A549 (cell line): Measurements from ENCODE around the gene SLC24A4. TPM values are rescaled to one million over a fixed set of nuclear protein-coding genes. Genes with fewer than 3 reads are reported as not detected.
A peak's percentile ranks its signal among the peaks of the same experiment; 100 is the strongest.

Experiments used
- ATAC-seq, 2 experiments: fragments of 200-7000 bp in 1 of 2; fragments of >200 bp in 1 of 2; cut with Nextera tagmentation in 1 of 2; cut with Tn5 transposase in 1 of 2; 3 replicates each; pipeline versions ENCODE4 v1.8.0 to v1.9.1; 2018 to 2020; ENCODE audit warnings: mild to moderate bottlenecking in 1 of 2, moderate library complexity in 1 of 2
- CTCF ChIA-PET: fragments of 300-600 bp; sonication (Branson Sonifier 250); formaldehyde crosslinking; extraction: SDS; loops from one replicate; lab custom pipeline; 2021; ENCODE audit warnings: antibody characterized with exemption, inconsistent platforms; lab: Yijun Ruan, JAX
- POLR2A ChIA-PET: fragments of 350-600 bp; formaldehyde crosslinking; extraction: SDS; loops from one replicate; lab custom pipeline; 2021; ENCODE audit warnings: antibody characterized with exemption, inconsistent platforms; lab: Yijun Ruan, JAX
- DNase-seq, 2 experiments: peaks; one replicate each; pipeline versions ENCODE4 v3.0.0 to v3.0.0-alpha.2; 2011 to 2016; ENCODE audit warnings: low read depth in 1 of 2, low spot score in 1 of 2
- FAIRE-seq: peaks from 2 replicates; lab custom pipeline; 2011; peaks lifted over from hg19 to GRCh38; lab: Jason Lieb, UNC
- H3K27ac ChIP-seq, 2 experiments: fragments of >200 bp; sonication (Bioruptor Twin); formaldehyde crosslinking; 3 replicates each; pipeline ENCODE4 v1.5.1; 2016 to 2017
- H3K4me1 ChIP-seq: fragments of >200 bp; sonication (Bioruptor Twin); formaldehyde crosslinking; 3 replicates; pipeline ENCODE4 v1.6.1; 2016
- H3K4me2 ChIP-seq: fragments of >200 bp; sonication (Bioruptor Twin); formaldehyde crosslinking; 3 replicates; pipeline ENCODE4 v1.6.1; 2016
- H3K4me3 ChIP-seq: fragments of >200 bp; sonication (Bioruptor Twin); formaldehyde crosslinking; 3 replicates; pipeline ENCODE4 v1.5.1; 2016
- H3K9me3 ChIP-seq: fragments of >200 bp; sonication (Bioruptor Twin); formaldehyde crosslinking; 3 replicates; pipeline ENCODE4 v1.6.1; 2016
- CBX2 ChIP-seq: fragments of 200-600 bp; sonication (generic); IDR thresholded peaks from 2 replicates; pipeline ENCODE4 v1.6.1; 2016; ENCODE audit warnings: low read depth, mild to moderate bottlenecking, borderline replicate concordance
- CBX8 ChIP-seq: fragments of 200-600 bp; sonication (generic); IDR thresholded peaks from 2 replicates; pipeline ENCODE4 v1.6.1; 2016
- CEBPB ChIP-seq, 2 experiments: fragments of >200 bp in 1 of 2; sonication (Bioruptor Twin) in 1 of 2; formaldehyde crosslinking in 1 of 2; IDR thresholded peaks; 2 replicates each; pipeline ENCODE4 v1.6.1; 2012 to 2016
- CHD4 ChIP-seq: fragments of 200-600 bp; sonication (generic); IDR thresholded peaks from 2 replicates; pipeline ENCODE4 v1.6.1; 2016; ENCODE audit warnings: antibody characterized with exemption, mild to moderate bottlenecking, borderline replicate concordance
- EP300 ChIP-seq, 2 experiments: fragments of >200 bp; sonication (Bioruptor Twin); formaldehyde crosslinking; IDR thresholded peaks; 2 replicates in 1 of 2; 3 replicates in 1 of 2; pipeline ENCODE4 v1.6.1; 2016 to 2017
- FOSL2 ChIP-seq, 2 experiments: fragments of 450-650 bp in 1 of 2; fragments of >200 bp in 1 of 2; sonication (Bioruptor Twin) in 1 of 2; formaldehyde crosslinking; IDR thresholded peaks; 2 replicates each; pipeline versions ENCODE4 v1.5.0 to v1.6.1; 2016 to 2020; ENCODE audit warnings: mild to moderate bottlenecking in 1 of 2, moderate library complexity in 1 of 2
- FOXS1 ChIP-seq: fragments of 250-450 bp; sonication (Bioruptor Pico); IDR thresholded peaks from 2 replicates; pipeline ENCODE4 v1.5.0; 2020; ENCODE audit warnings: mild to moderate bottlenecking, moderate library complexity
- JUN ChIP-seq, 2 experiments: fragments of >200 bp; sonication (Bioruptor Twin); formaldehyde crosslinking; IDR thresholded peaks; 2 replicates in 1 of 2; 3 replicates in 1 of 2; pipeline ENCODE4 v1.6.1; 2016 to 2017
- KDM5A ChIP-seq: fragments of 200-600 bp; sonication (generic); IDR thresholded peaks from 2 replicates; pipeline ENCODE4 v1.6.1; 2016; ENCODE audit warnings: antibody characterized with exemption, mild to moderate bottlenecking
- MAFK ChIP-seq: fragments of 450-650 bp; IDR thresholded peaks from 2 replicates; pipeline ENCODE4 v1.6.1; 2014; ENCODE audit not compliant: partially characterized antibody
- MAZ ChIP-seq: fragments of 150-350 bp; IDR thresholded peaks from 2 replicates; pipeline ENCODE4 v1.6.1; 2014; ENCODE audit warnings: antibody characterized with exemption, low read depth, low read length, borderline replicate concordance
- NPAS2 ChIP-seq: fragments of 250-450 bp; sonication (Bioruptor Pico); IDR thresholded peaks from 2 replicates; pipeline ENCODE4 v1.8.0; 2022; ENCODE audit warnings: mild to moderate bottlenecking, moderate library complexity, borderline replicate concordance
- NR3C1 ChIP-seq: fragments of >200 bp; sonication (Bioruptor Twin); formaldehyde crosslinking; IDR thresholded peaks from 3 replicates; pipeline ENCODE4 v1.6.1; 2017
- PHF8 ChIP-seq: fragments of 200-600 bp; sonication (generic); IDR thresholded peaks from 2 replicates; pipeline ENCODE4 v1.6.1; 2016; ENCODE audit warnings: low read depth, mild to moderate bottlenecking, antibody characterized with exemption, moderate library complexity, borderline replicate concordance
- RAD21 ChIP-seq, 2 experiments: fragments of >200 bp in 1 of 2; sonication (Bioruptor Twin) in 1 of 2; formaldehyde crosslinking in 1 of 2; IDR thresholded peaks in 1 of 2; conservative IDR thresholded peaks in 1 of 2; 2 replicates in 1 of 2; 3 replicates in 1 of 2; pipeline ENCODE4 v1.6.1; 2012 to 2018; ENCODE audit warnings: inconsistent platforms in 1 of 2
- TFCP2L1 ChIP-seq: fragments of 250-450 bp; sonication (Bioruptor Pico); IDR thresholded peaks from 2 replicates; pipeline ENCODE4 v1.5.0; 2021; ENCODE audit warnings: mild to moderate bottlenecking
- TP53 ChIP-seq: fragments of 250-450 bp; sonication (Bioruptor Pico); IDR thresholded peaks from 2 replicates; pipeline ENCODE4 v1.5.0; 2021; ENCODE audit warnings: mild to moderate bottlenecking, moderate library complexity
- ZSCAN20 ChIP-seq: fragments of 250-450 bp; sonication (Bioruptor Pico); IDR thresholded peaks from 2 replicates; pipeline ENCODE4 v1.8.0; 2022; ENCODE audit warnings: mild to moderate bottlenecking, moderate library complexity
- WGBS: methylation state at CpG from one replicate; pipeline ENCODE4 v1.1.6; 2017; ENCODE audit errors: missing lambda C conversion rate; 5-methylcytosine and 5-hydroxymethylcytosine counted together
- polyA plus RNA-seq, 4 experiments: library from polyadenylated mRNA; depleted of rRNA in 3 of 4; stranded (reverse); fragments of >200 nt; fragmentation: RNase III in 1 of 4; extraction: RNeasy Plus Mini Kit Qiagen cat#74134 plus additional on column Dnase treatment in 1 of 4; gene quantifications; 2 replicates in 3 of 4; 3 replicates in 1 of 4; pipeline ENCODE4 v1.2.3, GENCODE V29; 2011 to 2017
- TF ChIP-seq, protein P1 (sequence below): fragments of >200 bp; sonication (Bioruptor Twin); formaldehyde crosslinking; IDR thresholded peaks from 3 replicates; pipeline ENCODE4 v1.5.1; 2016
- TF ChIP-seq, protein P2 (sequence below): fragments of 250-450 bp; sonication (Bioruptor Pico); IDR thresholded peaks from 2 replicates; pipeline ENCODE4 v1.5.0; 2021; ENCODE audit warnings: mild to moderate bottlenecking, moderate library complexity, borderline replicate concordance
- TF ChIP-seq, protein P3 (sequence below): IDR thresholded peaks from 2 replicates; pipeline ENCODE4 v1.6.1; 2012
- TF ChIP-seq, protein P4 (sequence below): fragments of 150-350 bp; IDR thresholded peaks from 2 replicates; pipeline ENCODE4 v1.6.1; 2014; ENCODE audit warnings: low read depth, mild to moderate bottlenecking, low read length

SLC24A4 gene
- polyA plus RNA-seq, 2 of the 4 experiments (the other 2 are of a cell fraction) = 0.05 to 0.19 TPM

DNA sequence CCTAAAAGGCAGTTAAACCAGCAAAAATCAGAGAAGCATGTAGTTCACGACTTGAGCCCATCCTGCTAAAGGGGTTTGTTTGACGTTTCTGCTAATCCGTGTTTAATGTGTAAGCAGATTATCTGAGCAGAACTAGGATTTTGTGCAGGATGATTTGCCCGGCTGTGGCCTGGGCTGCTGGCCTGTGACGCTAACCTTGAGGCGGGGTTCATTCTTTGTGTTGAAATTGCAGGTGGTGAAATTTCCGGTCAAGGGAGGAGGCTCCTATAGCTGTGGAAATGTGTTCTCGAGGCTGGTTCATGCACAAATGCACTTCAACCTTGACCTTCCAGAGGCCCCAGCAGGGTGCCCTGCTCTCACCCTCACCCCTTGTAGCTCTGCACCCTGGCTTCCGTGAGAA, 63.7 kb downstream of the SLC24A4 start:
- WGBS = 58% methylated on average over 8 of the region's 9 CpGs
- Histone ChIP-seq H3K9me3 (no peaks in the 10 kb centered on the region), H3K4me2 (no peak overlapping the region), H3K4me1 (no peaks in the 10 kb centered on the region), H3K27ac (no peak overlapping the region), H3K4me3 (no peak overlapping the region)
- POLR2A ChIA-PET = no interaction called here
- FAIRE-seq (no peak), DNase-seq (no peak), ATAC-seq (no peak)
- TF ChIP-seq KDM5A (no peak), FOXS1 (no peak), RAD21 (conservative IDR thresholded peaks at IDR 0.05 in 1 of 2, IDR thresholded peaks at IDR 0.05 in 1 of 2) (no peak), CHD4 (no peak), NR3C1 (no peak), NPAS2 (no peak), CEBPB (IDR thresholded peaks at IDR 0.05) (no peak), ZSCAN20 (CRISPR knock-in tag) (no peak)
- CTCF ChIA-PET = no interaction called here

DNA sequence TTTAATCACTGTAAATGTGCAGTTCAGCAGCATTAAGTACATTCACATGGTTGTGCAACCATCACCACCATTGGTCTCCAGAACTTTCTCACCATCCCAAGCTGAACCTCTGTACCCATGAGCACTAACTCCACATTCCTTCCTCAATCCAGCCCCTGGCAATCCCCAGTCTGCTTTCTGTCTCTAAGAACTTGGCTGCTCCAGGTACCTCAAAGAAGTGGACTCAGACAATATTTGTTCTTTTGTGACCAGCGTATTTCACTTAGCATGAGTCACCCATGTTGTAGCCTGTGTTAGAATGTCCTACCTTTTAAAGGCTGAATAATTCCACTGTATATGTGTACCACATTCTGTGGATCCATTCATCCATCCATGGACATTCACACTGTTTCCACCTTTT, 64.6 kb downstream of the SLC24A4 start:
- no peak for FAIRE-seq
- H3K4me1 ChIP-seq = no peaks in the 10 kb centered on the region
- no peaks in the 10 kb centered on the region for H3K9me3 ChIP-seq
- 75% methylated on average over 1 of the region's 1 CpG for WGBS
- TF ChIP-seq FOSL2 (IDR thresholded peaks at IDR 0.05) = no peak
- peak; percentile 30; the same call in 1 of the 2 replicates for TF ChIP-seq FOSL2 (CRISPR knock-in tag; IDR thresholded peaks at IDR 0.05)
- no peak for TF ChIP-seq JUN (IDR thresholded peaks at IDR 0.05)
- TF ChIP-seq, all 56 proteins: peak for 1
- no peak overlapping the region for H3K27ac ChIP-seq
- no peak overlapping the region for H3K4me2 ChIP-seq
- no peak overlapping the region for H3K4me3 ChIP-seq
- DNase-seq (no peak), ATAC-seq (no peak)
- POLR2A ChIA-PET = no interaction called here
- CTCF ChIA-PET = no interaction called here

DNA sequence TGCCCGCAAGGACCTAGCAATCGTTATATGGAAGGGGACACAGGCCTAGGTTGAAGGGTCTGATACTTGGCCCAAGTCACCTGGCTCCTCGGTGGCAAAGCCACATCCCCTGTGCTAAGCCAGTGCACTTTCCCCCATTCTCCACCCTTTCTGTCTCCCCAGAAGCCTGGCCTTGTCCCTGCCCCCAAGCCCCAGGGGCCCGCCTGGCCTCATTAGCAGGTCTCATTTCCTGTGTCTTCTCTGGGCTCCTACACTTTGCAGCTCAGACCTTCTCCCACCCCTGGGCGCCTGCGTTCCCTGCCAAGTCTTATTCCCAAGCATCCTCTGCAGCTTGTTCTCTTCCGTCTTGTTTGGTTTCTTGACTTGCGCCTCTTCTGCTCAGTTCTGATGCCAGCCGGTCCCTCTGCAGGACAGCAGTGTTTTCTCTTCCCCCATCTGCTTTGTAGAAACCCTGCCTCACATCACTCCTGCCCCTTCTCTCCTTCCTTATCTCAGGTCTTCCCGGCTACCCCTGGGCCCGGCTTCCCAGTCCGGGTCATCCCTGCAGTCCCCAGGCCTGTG, 66.7 kb downstream of the SLC24A4 start:
- Histone ChIP-seq H3K4me1 (no peaks in the 10 kb centered on the region), H3K4me3 (no peak overlapping the region), H3K9me3 (no peaks in the 10 kb centered on the region), H3K27ac (no peak overlapping the region), H3K4me2 (no peak overlapping the region)
- POLR2A ChIA-PET = no interaction called here
- ATAC-seq (no peak), FAIRE-seq (no peak), DNase-seq (no peak)
- CTCF ChIA-PET = interaction anchor here (1.3 kb wide), 1 partner anchor 12 kb away, joined by 3 read pairs; no protein-coding TSS in a partner anchor
- no peak for TF ChIP-seq CHD4
- no peak for TF ChIP-seq TP53 (CRISPR knock-in tag)
- no peak for TF ChIP-seq MAFK
- WGBS = 70% methylated on average over 12 of the region's 12 CpGs

DNA sequence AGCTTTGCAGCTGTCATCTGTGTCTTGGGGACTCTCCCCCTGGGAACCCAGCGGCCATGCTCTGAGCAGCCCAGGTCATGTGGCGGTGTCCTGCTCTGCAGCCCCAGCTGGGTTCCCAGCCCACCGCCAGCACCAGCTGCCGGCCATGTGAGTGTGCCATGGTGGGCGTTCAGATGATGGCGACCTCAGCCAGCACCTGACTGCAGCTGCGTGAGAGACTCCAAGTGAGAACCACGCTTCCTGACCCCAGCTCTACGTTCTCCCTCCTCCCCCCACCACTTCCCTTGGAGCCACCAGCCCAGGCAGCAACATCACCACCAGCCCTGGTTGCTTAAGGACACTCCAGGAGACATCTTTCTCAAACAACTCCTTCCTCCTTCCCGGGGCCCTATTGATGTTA, 68.8 kb downstream of the SLC24A4 start:
- peaks cover 1% of the 10 kb centered on the region; the same call in 2 of the 3 replicates for H3K4me1 ChIP-seq
- no peaks in the 10 kb centered on the region for H3K9me3 ChIP-seq
- H3K4me2 ChIP-seq = no peak overlapping the region
- no peak for DNase-seq
- no peak overlapping the region for H3K27ac ChIP-seq
- POLR2A ChIA-PET = no interaction called here
- no peak for TF ChIP-seq PHF8
- no peak for TF ChIP-seq TFCP2L1 (CRISPR knock-in tag)
- TF ChIP-seq, protein P1, sequence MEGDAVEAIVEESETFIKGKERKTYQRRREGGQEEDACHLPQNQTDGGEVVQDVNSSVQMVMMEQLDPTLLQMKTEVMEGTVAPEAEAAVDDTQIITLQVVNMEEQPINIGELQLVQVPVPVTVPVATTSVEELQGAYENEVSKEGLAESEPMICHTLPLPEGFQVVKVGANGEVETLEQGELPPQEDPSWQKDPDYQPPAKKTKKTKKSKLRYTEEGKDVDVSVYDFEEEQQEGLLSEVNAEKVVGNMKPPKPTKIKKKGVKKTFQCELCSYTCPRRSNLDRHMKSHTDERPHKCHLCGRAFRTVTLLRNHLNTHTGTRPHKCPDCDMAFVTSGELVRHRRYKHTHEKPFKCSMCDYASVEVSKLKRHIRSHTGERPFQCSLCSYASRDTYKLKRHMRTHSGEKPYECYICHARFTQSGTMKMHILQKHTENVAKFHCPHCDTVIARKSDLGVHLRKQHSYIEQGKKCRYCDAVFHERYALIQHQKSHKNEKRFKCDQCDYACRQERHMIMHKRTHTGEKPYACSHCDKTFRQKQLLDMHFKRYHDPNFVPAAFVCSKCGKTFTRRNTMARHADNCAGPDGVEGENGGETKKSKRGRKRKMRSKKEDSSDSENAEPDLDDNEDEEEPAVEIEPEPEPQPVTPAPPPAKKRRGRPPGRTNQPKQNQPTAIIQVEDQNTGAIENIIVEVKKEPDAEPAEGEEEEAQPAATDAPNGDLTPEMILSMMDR = no peak
- TF ChIP-seq CBX2 = no peak
- TF ChIP-seq CBX8 = no peak
- no peak for TF ChIP-seq EP300 (IDR thresholded peaks at IDR 0.05)
- TF ChIP-seq MAZ = no peak
- TF ChIP-seq, protein P2, sequence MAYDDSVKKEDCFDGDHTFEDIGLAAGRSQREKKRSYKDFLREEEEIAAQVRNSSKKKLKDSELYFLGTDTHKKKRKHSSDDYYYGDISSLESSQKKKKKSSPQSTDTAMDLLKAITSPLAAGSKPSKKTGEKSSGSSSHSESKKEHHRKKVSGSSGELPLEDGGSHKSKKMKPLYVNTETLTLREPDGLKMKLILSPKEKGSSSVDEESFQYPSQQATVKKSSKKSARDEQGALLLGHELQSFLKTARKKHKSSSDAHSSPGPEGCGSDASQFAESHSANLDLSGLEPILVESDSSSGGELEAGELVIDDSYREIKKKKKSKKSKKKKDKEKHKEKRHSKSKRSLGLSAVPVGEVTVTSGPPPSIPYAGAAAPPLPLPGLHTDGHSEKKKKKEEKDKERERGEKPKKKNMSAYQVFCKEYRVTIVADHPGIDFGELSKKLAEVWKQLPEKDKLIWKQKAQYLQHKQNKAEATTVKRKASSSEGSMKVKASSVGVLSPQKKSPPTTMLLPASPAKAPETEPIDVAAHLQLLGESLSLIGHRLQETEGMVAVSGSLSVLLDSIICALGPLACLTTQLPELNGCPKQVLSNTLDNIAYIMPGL (CRISPR knock-in tag) = no peak
- TF ChIP-seq, protein P3, sequence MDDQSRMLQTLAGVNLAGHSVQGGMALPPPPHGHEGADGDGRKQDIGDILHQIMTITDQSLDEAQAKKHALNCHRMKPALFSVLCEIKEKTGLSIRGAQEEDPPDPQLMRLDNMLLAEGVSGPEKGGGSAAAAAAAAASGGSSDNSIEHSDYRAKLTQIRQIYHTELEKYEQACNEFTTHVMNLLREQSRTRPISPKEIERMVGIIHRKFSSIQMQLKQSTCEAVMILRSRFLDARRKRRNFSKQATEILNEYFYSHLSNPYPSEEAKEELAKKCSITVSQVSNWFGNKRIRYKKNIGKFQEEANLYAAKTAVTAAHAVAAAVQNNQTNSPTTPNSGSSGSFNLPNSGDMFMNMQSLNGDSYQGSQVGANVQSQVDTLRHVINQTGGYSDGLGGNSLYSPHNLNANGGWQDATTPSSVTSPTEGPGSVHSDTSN = no peak
- TF ChIP-seq, protein P4, sequence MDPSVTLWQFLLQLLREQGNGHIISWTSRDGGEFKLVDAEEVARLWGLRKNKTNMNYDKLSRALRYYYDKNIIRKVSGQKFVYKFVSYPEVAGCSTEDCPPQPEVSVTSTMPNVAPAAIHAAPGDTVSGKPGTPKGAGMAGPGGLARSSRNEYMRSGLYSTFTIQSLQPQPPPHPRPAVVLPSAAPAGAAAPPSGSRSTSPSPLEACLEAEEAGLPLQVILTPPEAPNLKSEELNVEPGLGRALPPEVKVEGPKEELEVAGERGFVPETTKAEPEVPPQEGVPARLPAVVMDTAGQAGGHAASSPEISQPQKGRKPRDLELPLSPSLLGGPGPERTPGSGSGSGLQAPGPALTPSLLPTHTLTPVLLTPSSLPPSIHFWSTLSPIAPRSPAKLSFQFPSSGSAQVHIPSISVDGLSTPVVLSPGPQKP = no peak
- TF ChIP-seq, all 56 proteins: peak for 0
- CTCF ChIA-PET = no interaction called here
- ATAC-seq = no peak
- WGBS = 60% methylated on average over 9 of the region's 10 CpGs
- no peak for FAIRE-seq
- H3K4me3 ChIP-seq = no peak overlapping the region
